Pancreas (tissue), 10 donors: ENCODE measurements around the gene PLA2R1. TPM values are rescaled to one million over a fixed set of nuclear protein-coding genes. Genes with fewer than 3 reads are reported as not detected.

Source experiments
- ATAC-seq, 4 donors: fragments of 200-7000 bp; cut with Tn5 transposase; one replicate each; pipeline versions ENCODE4 v1.8.0 to v1.9.1; 2020; ENCODE audit warnings: mild to moderate bottlenecking in 4 of 4, moderate library complexity in 4 of 4
- DNase-seq, 6 donors: peaks; one replicate each; pipeline ENCODE4 v3.0.0-alpha.2; 2020
- FAIRE-seq: peaks from 2 replicates; lab custom pipeline; 2012; peaks lifted over from hg19 to GRCh38; lab: Jason Lieb, UNC
- H3K27ac ChIP-seq, 4 donors: fragments of 200-600 bp; sonication (generic); 1 replicate in 3 of 4; 2 replicates in 1 of 4; pipeline versions ENCODE4 v1.5.0 to v1.8.0; 2020
- H3K27me3 ChIP-seq, 4 donors: fragments of 200-600 bp; one replicate each; pipeline ENCODE4 v1.8.0; 2021
- H3K36me3 ChIP-seq, 3 donors: fragments of 200-600 bp; sonication (generic) in 1 of 3; one replicate each; pipeline versions ENCODE4 v1.5.0 to v1.8.0; 2020 to 2021
- H3K4me1 ChIP-seq, 3 donors: fragments of 200-600 bp; one replicate each; pipeline ENCODE4 v1.8.0; 2021
- H3K4me3 ChIP-seq, 4 donors: fragments of 200-600 bp; sonication (generic) in 2 of 4; one replicate each; pipeline versions ENCODE4 v1.5.0 to v1.8.0; 2020 to 2021
- H3K9me3 ChIP-seq, 4 donors: fragments of 200-600 bp; one replicate each; pipeline ENCODE4 v1.8.0; 2021
- WGBS, 2 donors: extraction: QIAGEN DNeasy Blood & Tissue Kit; methylation state at CpG; one replicate each; pipeline ENCODE4 v1.1.7; 2013; 5-methylcytosine and 5-hydroxymethylcytosine counted together
- intact Hi-C, 3 donors: fragments of 100-400 bp; cut with DNase I; formaldehyde crosslinking; loops; one replicate each; pipeline versions ENCODE4 v1.11.1 to v1.14.2; 2022
- polyA plus RNA-seq, 2 donors: library from polyadenylated mRNA; stranded (reverse); fragments of 200-250 nt; gene quantifications; one replicate each; pipeline ENCODE4 v1.2.3, GENCODE V29; 2013
- total RNA-seq, 6 donors: library from RNA; stranded (reverse); fragmentation: NEBNext Ultra II Directional in 4 of 6; extraction: Animal tissue kit (Norgen Biotek cat#: 25700) in 4 of 6; gene quantifications; one replicate each; pipeline versions ENCODE4 v1.2.1 to v1.2.4, GENCODE V29; 2021 to 2023
- TF ChIP-seq, protein P1 (sequence below), 4 donors: fragments of 200-600 bp; sonication (generic) in 3 of 4; IDR thresholded peaks; one replicate each; pipeline versions ENCODE4 v1.5.0 to v1.8.0; 2021; ENCODE audit warnings: antibody characterized with exemption in 4 of 4
- donor health status: healthy with polysubstance abuse.
- donor health status: DM: no; HTN: no; CAD: no; lungs with moderate emphysema.
- donor health status: DM: no; HTN: no; CAD: no.
- donor health status: control.
- donor health status: control.
- donor health status: Bipolar disorder and iron deficiency.
- donor health status: DM: yes; HTN: yes; CAD: no.
- donor health status: DM: no; HTN: no; CAD: no.
- donor health status: DM: no; HTN: no; CAD: no.
- donor health status: DM: yes; HTN: yes; CAD: no.

PLA2R1 gene
- total and polyA plus RNA-seq, 8 donors, result 0.16 to 1.5 (median 0.69) TPM

DNA sequence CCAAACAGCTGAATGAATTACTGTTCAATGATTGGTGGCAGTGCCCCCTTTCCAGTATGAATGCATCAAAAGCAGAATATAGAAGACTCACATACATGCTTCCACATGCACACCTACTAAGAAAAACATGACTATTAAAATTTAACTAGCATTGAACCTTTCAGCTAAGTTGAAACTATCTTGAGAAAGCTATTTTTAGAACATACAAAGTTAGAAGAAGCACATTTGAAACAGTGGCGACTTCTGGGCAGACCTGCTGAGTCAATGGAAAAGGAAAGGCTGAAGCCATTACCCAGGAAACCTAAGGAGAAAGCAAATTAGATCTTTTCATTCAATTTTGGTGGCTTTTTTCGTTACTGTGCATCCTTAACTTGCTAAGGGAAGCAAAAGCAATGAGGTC, 55.9 kb downstream of the PLA2R1 start:
- H3K36me3 ChIP-seq, result no peaks in the 10 kb centered on the region
- H3K4me3 ChIP-seq, result no peak overlapping the region
- H3K27me3 ChIP-seq, result no peaks in the 10 kb centered on the region
- H3K9me3 ChIP-seq, result no peaks in the 10 kb centered on the region
- FAIRE-seq (no peak), ATAC-seq (no peak), DNase-seq (no peak)
- WGBS, 2 donors, result 56 to 57% methylated on average over 2 of the region's 2 CpGs
- TF ChIP-seq, protein P1, sequence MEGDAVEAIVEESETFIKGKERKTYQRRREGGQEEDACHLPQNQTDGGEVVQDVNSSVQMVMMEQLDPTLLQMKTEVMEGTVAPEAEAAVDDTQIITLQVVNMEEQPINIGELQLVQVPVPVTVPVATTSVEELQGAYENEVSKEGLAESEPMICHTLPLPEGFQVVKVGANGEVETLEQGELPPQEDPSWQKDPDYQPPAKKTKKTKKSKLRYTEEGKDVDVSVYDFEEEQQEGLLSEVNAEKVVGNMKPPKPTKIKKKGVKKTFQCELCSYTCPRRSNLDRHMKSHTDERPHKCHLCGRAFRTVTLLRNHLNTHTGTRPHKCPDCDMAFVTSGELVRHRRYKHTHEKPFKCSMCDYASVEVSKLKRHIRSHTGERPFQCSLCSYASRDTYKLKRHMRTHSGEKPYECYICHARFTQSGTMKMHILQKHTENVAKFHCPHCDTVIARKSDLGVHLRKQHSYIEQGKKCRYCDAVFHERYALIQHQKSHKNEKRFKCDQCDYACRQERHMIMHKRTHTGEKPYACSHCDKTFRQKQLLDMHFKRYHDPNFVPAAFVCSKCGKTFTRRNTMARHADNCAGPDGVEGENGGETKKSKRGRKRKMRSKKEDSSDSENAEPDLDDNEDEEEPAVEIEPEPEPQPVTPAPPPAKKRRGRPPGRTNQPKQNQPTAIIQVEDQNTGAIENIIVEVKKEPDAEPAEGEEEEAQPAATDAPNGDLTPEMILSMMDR (IDR thresholded peaks at IDR 0.05), result no peak
- no peak overlapping the region for H3K27ac ChIP-seq
- no peaks in the 10 kb centered on the region for H3K4me1 ChIP-seq
- intact Hi-C loops, result no loop called here

DNA sequence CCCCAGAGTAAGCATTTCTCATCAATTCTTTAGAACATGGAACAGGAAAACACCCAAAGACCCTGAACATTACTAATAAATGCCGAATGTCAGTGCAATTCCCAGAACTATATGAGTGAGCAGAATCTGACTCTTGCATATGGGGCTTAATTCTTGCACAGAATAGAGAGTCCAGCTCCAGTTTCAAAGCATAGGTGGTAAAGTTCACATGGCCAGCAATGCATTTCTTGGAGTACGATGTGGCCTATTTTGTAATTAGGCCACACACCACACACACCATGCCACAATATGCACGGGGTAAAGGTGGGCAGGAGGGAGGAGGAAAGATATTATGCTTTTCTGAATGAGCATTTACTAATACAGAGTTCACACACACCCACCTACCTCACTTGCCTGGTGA, 56.5 kb downstream of the PLA2R1 start:
- Histone ChIP-seq H3K4me1 (no peaks in the 10 kb centered on the region), H3K9me3 (no peaks in the 10 kb centered on the region), H3K4me3 (no peak overlapping the region), H3K27ac (no peak overlapping the region), H3K36me3 (no peaks in the 10 kb centered on the region), H3K27me3 (no peaks in the 10 kb centered on the region)
- TF ChIP-seq, protein P1 (IDR thresholded peaks at IDR 0.05), result no peak
- 84% methylated on average over 3 of the region's 3 CpGs for WGBS, 2 donors
- intact Hi-C loops, result no loop called here
- ATAC-seq, result no peak
- DNase-seq, result no peak
- no peak for FAIRE-seq

DNA sequence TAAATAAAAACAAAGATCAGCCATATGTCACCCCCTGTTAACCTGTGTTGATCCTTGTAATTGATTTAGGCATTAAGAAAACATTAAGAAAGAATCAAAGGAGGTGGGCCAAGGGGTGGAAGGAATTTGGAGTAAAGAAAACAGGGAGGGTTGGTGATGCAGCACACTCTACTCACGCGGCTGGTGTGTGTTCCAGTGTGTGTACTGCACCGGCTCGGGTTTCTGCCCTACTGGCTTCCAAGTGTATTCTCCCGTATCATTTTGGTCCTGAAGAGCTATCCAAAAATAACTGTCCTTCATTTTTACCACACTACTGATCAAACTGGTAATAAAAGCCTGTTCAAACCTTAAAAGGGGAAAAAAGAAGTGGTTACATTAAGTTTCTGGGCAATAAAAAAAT, 56.9 kb downstream of the PLA2R1 start:
- no peaks in the 10 kb centered on the region for H3K36me3 ChIP-seq
- no peak overlapping the region for H3K4me3 ChIP-seq
- no peak for DNase-seq
- H3K4me1 ChIP-seq, result no peaks in the 10 kb centered on the region
- TF ChIP-seq, protein P1 (IDR thresholded peaks at IDR 0.05), result no peak
- no peaks in the 10 kb centered on the region for H3K9me3 ChIP-seq
- intact Hi-C loops, result no loop called here
- H3K27me3 ChIP-seq, result no peaks in the 10 kb centered on the region
- no peak for ATAC-seq
- H3K27ac ChIP-seq, result no peak overlapping the region
- no peak for FAIRE-seq
- WGBS, 2 donors, result 94 to 95% methylated on average over 5 of the region's 5 CpGs

DNA sequence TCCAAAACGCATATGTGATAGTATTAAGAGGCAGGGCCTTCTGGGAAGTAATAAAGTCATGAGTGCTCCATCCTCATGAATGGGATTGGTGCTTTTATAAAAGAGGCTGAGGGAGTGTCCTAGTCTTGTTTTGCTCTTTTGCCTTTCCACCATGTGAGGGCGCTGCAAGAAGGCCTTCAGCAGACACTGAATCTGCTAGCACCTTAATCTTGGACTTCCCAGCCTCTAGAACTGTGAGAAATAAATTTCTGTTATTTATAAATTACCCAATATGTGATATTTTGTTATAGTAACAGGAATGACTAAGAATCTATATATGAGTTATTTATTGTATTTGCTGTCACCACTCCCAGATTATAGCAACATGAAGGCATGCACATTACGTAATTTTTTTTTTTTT, 63.5 kb downstream of the PLA2R1 start:
- Histone ChIP-seq H3K27ac (no peak overlapping the region), H3K4me3 (no peak overlapping the region), H3K36me3 (no peaks in the 10 kb centered on the region), H3K4me1 (no peaks in the 10 kb centered on the region), H3K9me3 (no peaks in the 10 kb centered on the region), H3K27me3 (no peaks in the 10 kb centered on the region)
- no peak for DNase-seq
- TF ChIP-seq, protein P1 (IDR thresholded peaks at IDR 0.05), result no peak
- WGBS, 2 donors, result 78% methylated on average over 3 of the region's 3 CpGs
- intact Hi-C loops, result no loop called here
- FAIRE-seq, result no peak
- no peak for ATAC-seq

DNA sequence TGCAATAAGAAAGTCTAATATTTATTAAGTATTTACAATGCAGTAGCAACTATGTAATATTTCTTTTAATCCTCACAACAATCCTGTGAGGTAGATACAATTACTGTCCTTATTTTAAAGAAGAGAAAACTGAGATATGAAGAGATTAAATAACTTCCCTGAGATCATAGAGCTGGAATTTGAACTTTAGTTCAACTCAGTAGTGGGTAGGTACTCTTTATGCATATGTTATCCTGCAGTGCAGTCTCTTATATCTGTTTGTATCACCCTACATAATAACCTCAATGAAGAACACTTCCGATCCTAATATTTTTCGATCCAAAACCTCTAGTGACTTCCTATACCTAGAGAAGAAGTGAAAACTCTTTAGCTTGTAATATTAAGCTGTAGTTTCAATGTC, 64.2 kb downstream of the PLA2R1 start:
- Histone ChIP-seq H3K27ac (no peak overlapping the region), H3K36me3 (no peaks in the 10 kb centered on the region), H3K9me3 (no peaks in the 10 kb centered on the region), H3K4me1 (no peaks in the 10 kb centered on the region), H3K27me3 (no peaks in the 10 kb centered on the region), H3K4me3 (no peak overlapping the region)
- TF ChIP-seq, protein P1 (IDR thresholded peaks at IDR 0.05), result no peak
- 85 to 93% methylated on average over 2 of the region's 2 CpGs for WGBS, 2 donors
- FAIRE-seq (no peak), DNase-seq (no peak), ATAC-seq (no peak)
- intact Hi-C loops, result no loop called here
